ACHN (cell line): ENCODE data around the gene CBX2.

Source experiments
- DNase-seq: peaks from one replicate; pipeline ENCODE4 v3.0.0-alpha.2; 2015
- in situ Hi-C: cut with HindIII; loops from 2 replicates; pipeline ENCODE4 v1.10.0; 2017; ENCODE audit warnings: low sequenced_read_pairs, low pct_ligation_motif_present, low pct_unique_long_range_greater_than_20kb

The CBX2 gene

GRCh38 chr17:79804856-79805696 lies 27.1 kb downstream of the CBX2 start:
- in situ Hi-C loops = no loop called here
- no peak for DNase-seq

GRCh38 chr17:79806446-79806760 lies 28.5 kb downstream of the CBX2 start:
- no peak for DNase-seq
- in situ Hi-C loops = no loop called here

- no peak for DNase-seq
- in situ Hi-C loops = no loop called here
Observed at GRCh38 chr17:79806863-79807720, 29.1 kb downstream of the CBX2 start.

- in situ Hi-C loops = no loop called here
- peak; percentile 71 for DNase-seq
Observed at GRCh38 chr17:79808763-79809529, 31.0 kb downstream of the CBX2 start.

- DNase-seq = no peak
- in situ Hi-C loops = no loop called here
Observed at GRCh38 chr17:79809530-79810129, 31.7 kb downstream of the CBX2 start.

- DNase-seq = peak; percentile 83
- in situ Hi-C loops = no loop called here
Observed at GRCh38 chr17:79810130-79811010, 32.4 kb downstream of the CBX2 start.

GRCh38 chr17:79811011-79811867 lies 33.3 kb downstream of the CBX2 start:
- in situ Hi-C loops = no loop called here

GRCh38 chr17:79811868-79812352 lies 34.0 kb downstream of the CBX2 start:
- in situ Hi-C loops = no loop called here

More at GRCh38 chr17:79811011-79811867, 33.3 kb downstream of the CBX2 start:
- peak; percentile 69 for DNase-seq

GRCh38 chr17:79812353-79813258 lies 34.7 kb downstream of the CBX2 start:
- in situ Hi-C loops = no loop called here
- DNase-seq = no peak

More at GRCh38 chr17:79811868-79812352, 34.0 kb downstream of the CBX2 start:
- no peak for DNase-seq

- in situ Hi-C loops = no loop called here
- no peak for DNase-seq
Observed at GRCh38 chr17:79813297-79814126, 35.6 kb downstream of the CBX2 start.

GRCh38 chr17:79814127-79814973 lies 36.4 kb downstream of the CBX2 start:
- in situ Hi-C loops = no loop called here
- DNase-seq = no peak

GRCh38 chr17:79814974-79815835 lies 37.3 kb downstream of the CBX2 start:
- no peak for DNase-seq

GRCh38 chr17:79815836-79816461 lies 38.0 kb downstream of the CBX2 start:
- no peak for DNase-seq
- in situ Hi-C loops = no loop called here

More at GRCh38 chr17:79814974-79815835, 37.3 kb downstream of the CBX2 start:
- in situ Hi-C loops = no loop called here
